Measurements from ENCODE around the gene MRPS26. TPM values are rescaled to one million over a fixed set of nuclear protein-coding genes. Genes with fewer than 3 reads are reported as not detected.
A peak's percentile ranks its signal among the peaks of the same experiment; 100 is the strongest.
"Not testable (repeated sequence)": the region's sequence is repeated elsewhere in the genome, so short reads cannot be mapped to it uniquely, and the experiment has no call there.

Gene MRPS26
- polyA plus RNA-seq, 3 donors from 2014 or later = 65.2 to 76.5 (median 70.7) TPM

- H3K27me3 Mint-ChIP-seq (ENCODE audit: low read depth in 3 of 3); H3K4me1 Mint-ChIP-seq; DNase-seq; H3K9me3 Mint-ChIP-seq; H3K4me3 Mint-ChIP-seq: not testable (repeated sequence)
- peaks cover 21 to 61% (median 22%) of the 10 kb centered on the region in 3 donors for H3K36me3 Mint-ChIP-seq
- peak overlapping the region in 3 of 6 donors; percentile 9 to 52 (median 12) for H3K27ac Mint-ChIP-seq
These were observed 23.0 kb upstream of the MRPS26 start for GRCh38 chr20:3022559-3023490.

- H3K4me1 Mint-ChIP-seq = no peaks in the 10 kb centered on the region
- H3K27me3 Mint-ChIP-seq (ENCODE audit: low read depth in 3 of 3) = peaks cover 2 to 9% (median 2%) of the 10 kb centered on the region in 3 donors
- DNase-seq = no peak
- H3K9me3 Mint-ChIP-seq = no peaks in the 10 kb centered on the region
- peaks cover 13 to 47% (median 19%) of the 10 kb centered on the region in 3 donors for H3K36me3 Mint-ChIP-seq
- peak overlapping the region in 2 of 6 donors; percentile 35 to 42 for H3K27ac Mint-ChIP-seq
- no peak overlapping the region for H3K4me3 Mint-ChIP-seq
These were observed 17.9 kb upstream of the MRPS26 start for GRCh38 chr20:3027987-3028386.

GRCh38 chr20:3031524-3032147 lies 14.2 kb upstream of the MRPS26 start:
- peaks cover 4 to 54% (median 28%) of the 10 kb centered on the region in 3 donors for H3K36me3 Mint-ChIP-seq
- H3K27ac Mint-ChIP-seq = no peak overlapping the region
- no peak overlapping the region for H3K4me3 Mint-ChIP-seq
- H3K9me3 Mint-ChIP-seq = no peaks in the 10 kb centered on the region
- peaks cover 2 to 6% (median 2%) of the 10 kb centered on the region in 3 donors for H3K27me3 Mint-ChIP-seq (ENCODE audit: low read depth in 3 of 3)
- no peaks in the 10 kb centered on the region for H3K4me1 Mint-ChIP-seq
- no peak for DNase-seq

- Mint-ChIP-seq H3K27ac (no peak overlapping the region), H3K9me3 (no peaks in the 10 kb centered on the region), H3K36me3 (peaks cover 0 to 47% (median 26%) of the 10 kb centered on the region in 3 donors), H3K4me1 (no peaks in the 10 kb centered on the region), H3K4me3 (no peak overlapping the region), H3K27me3 (ENCODE audit: low read depth in 3 of 3) (peaks cover 2 to 4% (median 2%) of the 10 kb centered on the region in 3 donors)
- no peak for DNase-seq
These were observed 13.2 kb upstream of the MRPS26 start for GRCh38 chr20:3032624-3033023.

GRCh38 chr20:3037654-3038053 lies 8.2 kb upstream of the MRPS26 start:
- no peak for DNase-seq
- Mint-ChIP-seq H3K27me3 (ENCODE audit: low read depth in 3 of 3) (peaks cover 2 to 9% (median 4%) of the 10 kb centered on the region in 3 donors), H3K9me3 (no peaks in the 10 kb centered on the region), H3K4me3 (no peak overlapping the region), H3K36me3 (peaks cover 5 to 53% (median 24%) of the 10 kb centered on the region in 3 donors), H3K27ac (peak overlapping the region in 1 of 6 donors; percentile 30), H3K4me1 (peaks cover 0 to 3% of the 10 kb centered on the region in 2 donors)

GRCh38 chr20:3038454-3038853 lies 7.4 kb upstream of the MRPS26 start:
- no peaks in the 10 kb centered on the region for H3K9me3 Mint-ChIP-seq
- no peak for DNase-seq
- no peak overlapping the region for H3K4me3 Mint-ChIP-seq
- peak overlapping the region in 5 of 6 donors; percentile 2 to 56 (median 46) for H3K27ac Mint-ChIP-seq
- H3K4me1 Mint-ChIP-seq = peaks cover 0 to 3% of the 10 kb centered on the region in 2 donors
- peaks cover 2 to 10% (median 4%) of the 10 kb centered on the region in 3 donors for H3K27me3 Mint-ChIP-seq (ENCODE audit: low read depth in 3 of 3)
- H3K36me3 Mint-ChIP-seq = peaks cover 5 to 53% (median 24%) of the 10 kb centered on the region in 3 donors

- no peak overlapping the region for H3K27ac Mint-ChIP-seq
- H3K4me1 Mint-ChIP-seq = peaks cover 0 to 3% of the 10 kb centered on the region in 2 donors
- H3K9me3 Mint-ChIP-seq = no peaks in the 10 kb centered on the region
- H3K36me3 Mint-ChIP-seq = peaks cover 5 to 46% (median 24%) of the 10 kb centered on the region in 3 donors
- H3K27me3 Mint-ChIP-seq (ENCODE audit: low read depth in 3 of 3) = peaks cover 2 to 11% (median 4%) of the 10 kb centered on the region in 3 donors
- no peak for DNase-seq
- no peak overlapping the region for H3K4me3 Mint-ChIP-seq
These were observed 6.4 kb upstream of the MRPS26 start for GRCh38 chr20:3039426-3039825.

GRCh38 chr20:3040086-3040485 lies 5.8 kb upstream of the MRPS26 start:
- H3K27ac Mint-ChIP-seq = peak overlapping the region in 4 of 6 donors; percentile 4 to 52 (median 18)
- peaks cover 2 to 16% (median 4%) of the 10 kb centered on the region in 3 donors for H3K27me3 Mint-ChIP-seq (ENCODE audit: low read depth in 3 of 3)
- H3K9me3 Mint-ChIP-seq = no peaks in the 10 kb centered on the region
- DNase-seq = no peak
- H3K36me3 Mint-ChIP-seq = peaks cover 5 to 40% (median 19%) of the 10 kb centered on the region in 3 donors
- H3K4me1 Mint-ChIP-seq = peaks cover 4 to 6% of the 10 kb centered on the region in 2 donors
- no peak overlapping the region for H3K4me3 Mint-ChIP-seq

GRCh38 chr20:3041854-3042409 lies 3.9 kb upstream of the MRPS26 start:
- Mint-ChIP-seq H3K27ac (peak overlapping the region in 4 of 6 donors; percentile 62 to 71 (median 66)), H3K4me3 (no peak overlapping the region), H3K4me1 (peaks cover 14% of the 10 kb centered on the region in 2 donors), H3K9me3 (no peaks in the 10 kb centered on the region), H3K27me3 (ENCODE audit: low read depth in 3 of 3) (peaks cover 6 to 16% (median 7%) of the 10 kb centered on the region in 3 donors), H3K36me3 (peaks cover 5 to 24% (median 10%) of the 10 kb centered on the region in 3 donors)
- no peak for DNase-seq

- DNase-seq = no peak
- H3K27ac Mint-ChIP-seq = peak overlapping the region in 1 of 6 donors; percentile 68
- H3K4me3 Mint-ChIP-seq = no peak overlapping the region
- H3K36me3 Mint-ChIP-seq = peaks cover 5 to 21% (median 10%) of the 10 kb centered on the region in 3 donors
- peaks cover 16% of the 10 kb centered on the region in 2 donors for H3K4me1 Mint-ChIP-seq
- H3K27me3 Mint-ChIP-seq (ENCODE audit: low read depth in 3 of 3) = peaks cover 6 to 16% (median 7%) of the 10 kb centered on the region in 3 donors
- H3K9me3 Mint-ChIP-seq = no peaks in the 10 kb centered on the region
These were observed 3.2 kb upstream of the MRPS26 start for GRCh38 chr20:3042625-3043024.

- Mint-ChIP-seq H3K36me3 (peaks cover 5 to 18% (median 10%) of the 10 kb centered on the region in 3 donors), H3K27me3 (ENCODE audit: low read depth in 3 of 3) (peaks cover 6 to 16% (median 7%) of the 10 kb centered on the region in 3 donors), H3K27ac (peak within 1 kb of the TSS; percentile 42 to 87 (median 66)), H3K9me3 (no peaks in the 10 kb centered on the region), H3K4me3 (peak within 1 kb of the TSS in 2 of 5 donors; percentile 18), H3K4me1 (peaks cover 16% of the 10 kb centered on the region in 2 donors)
- DNase-seq = no peak
These were observed 2.5 kb upstream of the MRPS26 start, which contains the start of gene GNRH2 for GRCh38 chr20:3043322-3043721. Gene GNRH2 (plus strand): TSS chr20:3043622. CDS start chr20:3044415, 793 bp downstream.

GRCh38 chr20:3044336-3044965 lies 1.4 kb upstream of the MRPS26 start:
- peak overlapping the region in 4 of 5 donors; percentile 18 to 90 (median 54) for H3K4me3 Mint-ChIP-seq

More at GRCh38 chr20:3044336-3044965, 1.4 kb upstream of the MRPS26 start:
- H3K27ac Mint-ChIP-seq = peak overlapping the region in 5 of 6 donors; percentile 24 to 87 (median 82)
- peaks cover 3 to 13% (median 4%) of the 10 kb centered on the region in 3 donors for H3K36me3 Mint-ChIP-seq
- peaks cover 6 to 16% (median 7%) of the 10 kb centered on the region in 3 donors for H3K27me3 Mint-ChIP-seq (ENCODE audit: low read depth in 3 of 3)
- no peaks in the 10 kb centered on the region for H3K9me3 Mint-ChIP-seq
- H3K4me1 Mint-ChIP-seq = peaks cover 16% of the 10 kb centered on the region in 2 donors
- no peak for DNase-seq
